ENCODE results near the gene KCNC3. TPM values are rescaled to one million over a fixed set of nuclear protein-coding genes. Genes with fewer than 3 reads are reported as not detected.

Gene KCNC3
- total RNA-seq, 2 experiments from 2014 or later: 9.1 to 9.7 TPM

- H3K36me3 Mint-ChIP-seq (ENCODE audit: low read depth): peaks cover 16% of the 10 kb centered on the region
- ATAC-seq: no peak
- POLR2A ChIA-PET: no interaction called here
- H3K4me1 Mint-ChIP-seq: peaks cover 45% of the 10 kb centered on the region
- peaks cover 29% of the 10 kb centered on the region for H3K27me3 Mint-ChIP-seq
- intact Hi-C loops (cut with DNase I, micrococcal nuclease): loop anchor here (5.0 kb wide), 2 partner anchors 75 to 340 kb away; no protein-coding TSS in a partner anchor
- H3K4me3 Mint-ChIP-seq: peak overlapping the region; percentile 63
- no peaks in the 10 kb centered on the region for H3K9me3 Mint-ChIP-seq (ENCODE audit: low read depth)
- peak overlapping the region; percentile 26 for H3K27ac Mint-ChIP-seq
- CTCF ChIA-PET: no interaction called here
- DNase-seq: no peak
Observed at GRCh38 chr19:50327013-50327412, 2.2 kb downstream of the KCNC3 start.

- intact Hi-C loops (cut with DNase I, micrococcal nuclease): loop anchor here (5.0 kb wide), 2 partner anchors 74 to 339 kb away; no protein-coding TSS in a partner anchor
- CTCF ChIA-PET: interaction anchor here (0.5 to 0.9 kb wide), 3 partner anchors 42 to 339 kb away, joined by 3 to 6 read pairs (median 3); partner anchors contain the start of gene NR1H2
- no peaks in the 10 kb centered on the region for H3K9me3 Mint-ChIP-seq (ENCODE audit: low read depth)
- POLR2A ChIA-PET: interaction anchor here (0.6 kb wide), 1 partner anchor 190 kb away, joined by 3 read pairs; no protein-coding TSS in a partner anchor
- H3K36me3 Mint-ChIP-seq (ENCODE audit: low read depth): peaks cover 16% of the 10 kb centered on the region
- no peak overlapping the region for H3K27ac Mint-ChIP-seq
- DNase-seq (peak; percentile 28), ATAC-seq (no peak)
- H3K4me1 Mint-ChIP-seq: peaks cover 36% of the 10 kb centered on the region
- peaks cover 26% of the 10 kb centered on the region for H3K27me3 Mint-ChIP-seq
- peak overlapping the region; percentile 63 for H3K4me3 Mint-ChIP-seq
Observed at GRCh38 chr19:50326101-50326664, 3.0 kb downstream of the KCNC3 start.

- ATAC-seq (peak; percentile 13), DNase-seq (peak; percentile 88)
- Mint-ChIP-seq H3K4me1 (peaks cover 32% of the 10 kb centered on the region), H3K36me3 (ENCODE audit: low read depth) (peaks cover 16% of the 10 kb centered on the region), H3K9me3 (ENCODE audit: low read depth) (no peaks in the 10 kb centered on the region), H3K27ac (no peak overlapping the region), H3K4me3 (peak overlapping the region; percentile 58), H3K27me3 (peaks cover 28% of the 10 kb centered on the region)
- POLR2A ChIA-PET: interaction anchor here (0.7 kb wide), 2 partner anchors 51 to 123 kb away, joined by 3 read pairs; partner anchors contain the start of gene NR1H2
- intact Hi-C loops (cut with DNase I, micrococcal nuclease): loop anchor here (1.0 to 5.0 kb wide), 3 partner anchors 24 to 338 kb away; no protein-coding TSS in a partner anchor
- CTCF ChIA-PET: interaction anchor here (0.5 to 0.9 kb wide), 4 partner anchors 43 to 339 kb away, joined by 3 to 6 read pairs (median 4); partner anchors contain the start of gene NR1H2
Observed at GRCh38 chr19:50325310-50326100, 3.7 kb downstream of the KCNC3 start.

GRCh38 chr19:50324331-50324730 is 4.8 kb downstream of the KCNC3 start:
- Mint-ChIP-seq H3K27ac (no peak overlapping the region), H3K4me1 (peaks cover 20% of the 10 kb centered on the region), H3K4me3 (no peak overlapping the region), H3K9me3 (ENCODE audit: low read depth) (no peaks in the 10 kb centered on the region), H3K36me3 (ENCODE audit: low read depth) (peaks cover 8% of the 10 kb centered on the region), H3K27me3 (peaks cover 19% of the 10 kb centered on the region)
- ChIA-PET CTCF (no interaction called here), POLR2A (no interaction called here)
- intact Hi-C loops (cut with DNase I, micrococcal nuclease): no loop called here
- no peak for ATAC-seq
- DNase-seq: no peak

DNA sequence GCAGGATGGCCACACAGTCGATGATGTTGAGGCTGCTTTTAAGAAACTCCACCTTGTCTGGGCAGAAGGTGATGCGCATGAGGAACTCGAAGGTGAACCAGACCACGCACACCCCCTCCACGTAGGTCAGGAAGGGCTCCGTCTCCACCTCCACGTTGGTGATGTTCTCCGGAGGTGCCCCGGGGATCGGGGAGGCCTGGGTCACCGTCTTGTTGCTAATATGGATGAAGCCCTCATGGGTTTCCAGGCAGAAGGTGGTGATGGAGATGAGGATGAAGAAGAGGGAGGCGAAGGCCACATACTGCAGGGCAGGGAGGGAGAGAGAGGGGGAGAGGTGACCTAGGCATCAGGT is 5.4 kb downstream of the KCNC3 start:
- Mint-ChIP-seq H3K4me3 (no peak overlapping the region), H3K9me3 (ENCODE audit: low read depth) (no peaks in the 10 kb centered on the region), H3K27ac (no peak overlapping the region), H3K36me3 (ENCODE audit: low read depth) (peaks cover 8% of the 10 kb centered on the region), H3K27me3 (peaks cover 18% of the 10 kb centered on the region), H3K4me1 (peaks cover 19% of the 10 kb centered on the region)
- POLR2A ChIA-PET: no interaction called here
- intact Hi-C loops (cut with DNase I, micrococcal nuclease): no loop called here
- CTCF ChIA-PET: no interaction called here
- no peak for ATAC-seq
- DNase-seq: no peak

- Mint-ChIP-seq H3K9me3 (ENCODE audit: low read depth) (no peaks in the 10 kb centered on the region), H3K4me3 (no peak overlapping the region), H3K27me3 (peaks cover 18% of the 10 kb centered on the region), H3K27ac (no peak overlapping the region), H3K36me3 (ENCODE audit: low read depth) (peaks cover 8% of the 10 kb centered on the region), H3K4me1 (peaks cover 19% of the 10 kb centered on the region)
- ATAC-seq (no peak), DNase-seq (no peak)
- CTCF ChIA-PET: no interaction called here
- intact Hi-C loops (cut with DNase I, micrococcal nuclease): no loop called here
- POLR2A ChIA-PET: no interaction called here
Observed at GRCh38 chr19:50322931-50323781, 6.0 kb downstream of the KCNC3 start.

- H3K27me3 Mint-ChIP-seq: peaks cover 15% of the 10 kb centered on the region
- DNase-seq (no peak), ATAC-seq (no peak)
- ChIA-PET CTCF (no interaction called here), POLR2A (no interaction called here)
- H3K36me3 Mint-ChIP-seq (ENCODE audit: low read depth): peaks cover 5% of the 10 kb centered on the region
- peaks cover 13% of the 10 kb centered on the region for H3K4me1 Mint-ChIP-seq
- no peak overlapping the region for H3K4me3 Mint-ChIP-seq
- intact Hi-C loops (cut with DNase I, micrococcal nuclease): no loop called here
- H3K27ac Mint-ChIP-seq: no peak overlapping the region
- no peaks in the 10 kb centered on the region for H3K9me3 Mint-ChIP-seq (ENCODE audit: low read depth)
Observed at GRCh38 chr19:50322234-50322633, 6.9 kb downstream of the KCNC3 start.

DNA sequence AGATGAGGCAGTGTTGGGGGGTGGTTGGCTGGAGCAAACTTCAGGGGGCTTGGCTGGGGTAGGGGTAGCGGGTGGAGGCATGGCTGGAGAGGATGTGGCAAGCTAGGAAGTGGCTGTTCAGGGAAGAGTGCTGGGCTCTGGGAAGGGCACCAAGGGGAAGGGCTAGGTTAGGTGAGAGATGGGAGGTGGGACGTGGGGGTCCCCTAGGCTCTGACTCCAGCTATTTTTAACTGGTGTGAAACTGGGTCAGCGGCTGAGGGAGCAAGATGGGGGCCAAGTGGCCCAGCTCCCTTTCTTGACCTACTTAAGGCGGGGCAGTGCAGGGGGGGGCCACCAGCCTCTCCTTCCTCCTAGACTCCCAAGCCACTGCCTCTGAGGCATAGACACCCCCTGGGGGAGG is 7.3 kb downstream of the KCNC3 start:
- peaks cover 9% of the 10 kb centered on the region for H3K4me1 Mint-ChIP-seq
- POLR2A ChIA-PET: no interaction called here
- intact Hi-C loops (cut with DNase I, micrococcal nuclease): no loop called here
- no peak overlapping the region for H3K27ac Mint-ChIP-seq
- H3K9me3 Mint-ChIP-seq (ENCODE audit: low read depth): no peaks in the 10 kb centered on the region
- H3K4me3 Mint-ChIP-seq: no peak overlapping the region
- ATAC-seq (no peak), DNase-seq (no peak)
- CTCF ChIA-PET: no interaction called here
- peaks cover 5% of the 10 kb centered on the region for H3K36me3 Mint-ChIP-seq (ENCODE audit: low read depth)
- peaks cover 11% of the 10 kb centered on the region for H3K27me3 Mint-ChIP-seq

DNA sequence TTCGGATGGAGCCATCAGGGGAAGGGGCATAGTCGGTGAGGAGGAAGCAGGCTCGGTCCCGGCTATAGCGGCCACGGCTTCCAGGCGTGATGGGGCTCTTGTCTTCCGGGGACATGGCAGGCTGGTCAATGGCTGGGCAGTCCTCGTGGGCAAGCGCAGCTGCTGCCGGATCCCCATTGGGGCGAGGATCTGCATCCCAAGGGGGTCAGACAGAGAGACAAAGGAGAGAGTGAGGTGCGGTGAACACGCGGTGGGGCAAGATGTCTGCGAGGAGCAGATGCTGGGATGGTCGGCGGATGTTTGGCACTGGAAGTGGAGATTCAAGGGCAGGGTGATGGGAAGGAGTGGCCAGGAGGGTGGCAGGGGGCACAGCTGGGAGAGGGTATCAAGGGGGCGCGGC is 8.6 kb downstream of the KCNC3 start:
- Mint-ChIP-seq H3K4me1 (peaks cover 8% of the 10 kb centered on the region), H3K27me3 (peaks cover 17% of the 10 kb centered on the region), H3K4me3 (no peak overlapping the region), H3K9me3 (ENCODE audit: low read depth) (no peaks in the 10 kb centered on the region), H3K36me3 (ENCODE audit: low read depth) (peaks cover 5% of the 10 kb centered on the region), H3K27ac (no peak overlapping the region)
- intact Hi-C loops (cut with DNase I, micrococcal nuclease): no loop called here
- ChIA-PET POLR2A (no interaction called here), CTCF (no interaction called here)
- peak; percentile 4 for DNase-seq
- no peak for ATAC-seq

- DNase-seq (no peak), ATAC-seq (no peak)
- H3K4me3 Mint-ChIP-seq: no peak overlapping the region
- H3K4me1 Mint-ChIP-seq: peaks cover 10% of the 10 kb centered on the region
- intact Hi-C loops (cut with DNase I, micrococcal nuclease): no loop called here
- ChIA-PET CTCF (no interaction called here), POLR2A (no interaction called here)
- no peak overlapping the region for H3K27ac Mint-ChIP-seq
- no peaks in the 10 kb centered on the region for H3K9me3 Mint-ChIP-seq (ENCODE audit: low read depth)
- peaks cover 19% of the 10 kb centered on the region for H3K27me3 Mint-ChIP-seq
- peaks cover 5% of the 10 kb centered on the region for H3K36me3 Mint-ChIP-seq (ENCODE audit: low read depth)
Observed at GRCh38 chr19:50320051-50320450, 9.1 kb downstream of the KCNC3 start.

DNA sequence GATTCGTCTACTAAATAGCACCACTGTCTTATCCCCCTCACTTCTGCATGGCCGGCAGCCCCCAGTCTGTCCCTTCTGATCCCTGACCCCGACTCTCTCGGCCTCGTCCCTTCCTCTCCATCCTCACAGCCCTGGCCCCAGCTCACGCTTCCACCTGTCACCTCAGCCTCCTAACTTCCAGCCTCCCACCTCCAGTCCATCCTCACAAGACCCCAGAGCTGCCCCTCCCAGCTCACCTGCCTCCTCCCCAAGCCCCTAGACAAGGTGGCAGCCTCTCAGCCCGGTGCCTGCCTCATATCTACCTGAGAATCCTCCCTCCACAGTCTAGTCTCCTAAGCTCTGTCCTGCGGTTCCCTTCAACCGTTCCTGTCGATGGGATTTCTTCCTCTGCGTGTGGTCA is 10.0 kb downstream of the KCNC3 start:
- Mint-ChIP-seq H3K27ac (no peak overlapping the region), H3K4me1 (peaks cover 14% of the 10 kb centered on the region)

More for the DNA sequence above, 10.0 kb downstream of the KCNC3 start:
- intact Hi-C loops (cut with DNase I, micrococcal nuclease): no loop called here
- DNase-seq (peak; percentile 3), ATAC-seq (no peak)
- Mint-ChIP-seq H3K9me3 (ENCODE audit: low read depth) (no peaks in the 10 kb centered on the region), H3K4me3 (no peak overlapping the region), H3K36me3 (ENCODE audit: low read depth) (peaks cover 5% of the 10 kb centered on the region), H3K27me3 (peaks cover 25% of the 10 kb centered on the region)
- ChIA-PET CTCF (interaction anchor here (0.9 kb wide), 1 partner anchor 10 kb away, joined by 3 read pairs; the partner anchor contains the start of gene KCNC3), POLR2A (no interaction called here)

Measured in activated CD4-positive, alpha-beta T cell treated with anti-CD3 and anti-CD28 coated beads for 36 hours (primary cell).